HEK293 (cell line): ENCODE results near the gene EIF2S3.

ENCODE experiments used
- BCL11B ChIP-seq: fragments of 450-650 bp; formaldehyde crosslinking; IDR thresholded peaks from 2 replicates; pipeline ENCODE4 v1.5.1; 2016; ENCODE audit warnings: low read depth, missing biosample characterization, missing genetic modification characterization
- FEZF1 ChIP-seq: fragments of 450-650 bp; formaldehyde crosslinking; IDR thresholded peaks from 2 replicates; pipeline ENCODE4 v1.5.1; 2016; ENCODE audit warnings: missing biosample characterization, missing genetic modification characterization
- KLF10 ChIP-seq: fragments of 450-650 bp; IDR thresholded peaks from 2 replicates; pipeline ENCODE4 v1.5.1; 2018; ENCODE audit warnings: missing biosample characterization, mild to moderate bottlenecking, missing genetic modification characterization
- KLF17 ChIP-seq: fragments of 450-650 bp; formaldehyde crosslinking; IDR thresholded peaks from 2 replicates; pipeline ENCODE4 v1.5.1; 2016; ENCODE audit warnings: missing biosample characterization, missing genetic modification characterization
- PATZ1 ChIP-seq: fragments of 450-650 bp; formaldehyde crosslinking; IDR thresholded peaks from 2 replicates; pipeline ENCODE4 v1.5.1; 2016; ENCODE audit warnings: missing biosample characterization, missing genetic modification characterization
- SP2 ChIP-seq: fragments of 450-650 bp; formaldehyde crosslinking; IDR thresholded peaks from 2 replicates; pipeline ENCODE4 v1.5.1; 2016; ENCODE audit warnings: missing biosample characterization, missing genetic modification characterization
- SP7 ChIP-seq: fragments of 450-650 bp; formaldehyde crosslinking; IDR thresholded peaks from 2 replicates; pipeline ENCODE4 v1.5.1; 2016; ENCODE audit warnings: missing biosample characterization, missing genetic modification characterization
- ZBTB1 ChIP-seq: fragments of 450-650 bp; formaldehyde crosslinking; IDR thresholded peaks from 2 replicates; pipeline ENCODE4 v1.5.1; 2016; ENCODE audit warnings: missing biosample characterization, missing genetic modification characterization
- ZBTB10 ChIP-seq: fragments of 450-650 bp; formaldehyde crosslinking; IDR thresholded peaks from 2 replicates; pipeline ENCODE4 v1.5.1; 2016; ENCODE audit warnings: missing biosample characterization, missing genetic modification characterization
- ZBTB21 ChIP-seq: fragments of 450-650 bp; formaldehyde crosslinking; IDR thresholded peaks from 2 replicates; pipeline ENCODE4 v1.5.1; 2017; ENCODE audit warnings: missing biosample characterization, missing genetic modification characterization
- ZBTB44 ChIP-seq: fragments of 450-650 bp; IDR thresholded peaks from 2 replicates; pipeline ENCODE4 v1.5.1; 2018; ENCODE audit warnings: missing biosample characterization, mild to moderate bottlenecking, missing genetic modification characterization
- ZNF133 ChIP-seq: fragments of 450-650 bp; formaldehyde crosslinking; IDR thresholded peaks from 2 replicates; pipeline ENCODE4 v1.5.1; 2016; ENCODE audit warnings: missing biosample characterization, missing genetic modification characterization
- ZNF157 ChIP-seq: fragments of 450-650 bp; formaldehyde crosslinking; IDR thresholded peaks from 2 replicates; pipeline ENCODE4 v1.5.1; 2016; ENCODE audit warnings: missing biosample characterization, missing genetic modification characterization
- ZNF211 ChIP-seq: fragments of 450-650 bp; formaldehyde crosslinking; IDR thresholded peaks from 2 replicates; pipeline ENCODE4 v1.5.1; 2016; ENCODE audit warnings: low read depth, missing biosample characterization, missing genetic modification characterization
- ZNF335 ChIP-seq: fragments of 450-650 bp; formaldehyde crosslinking; conservative IDR thresholded peaks from 2 replicates; pipeline ENCODE4 v1.5.1; 2016; ENCODE audit warnings: missing biosample characterization, missing genetic modification characterization
- ZNF398 ChIP-seq: fragments of 450-650 bp; formaldehyde crosslinking; IDR thresholded peaks from 2 replicates; pipeline ENCODE4 v1.5.1; 2017; ENCODE audit warnings: missing biosample characterization, missing genetic modification characterization
- ZNF629 ChIP-seq: fragments of 450-650 bp; formaldehyde crosslinking; IDR thresholded peaks from 2 replicates; pipeline ENCODE4 v1.5.1; 2017; ENCODE audit warnings: missing biosample characterization, missing genetic modification characterization
- ZNF692 ChIP-seq: fragments of 450-650 bp; formaldehyde crosslinking; IDR thresholded peaks from 2 replicates; pipeline ENCODE4 v1.5.1; 2016; ENCODE audit warnings: missing biosample characterization, missing genetic modification characterization
- ZNF776 ChIP-seq: fragments of 450-650 bp; formaldehyde crosslinking; IDR thresholded peaks from 2 replicates; pipeline ENCODE4 v1.5.0; 2017; ENCODE audit warnings: missing biosample characterization, missing genetic modification characterization, borderline replicate concordance
- ZNF777 ChIP-seq: fragments of 450-650 bp; formaldehyde crosslinking; IDR thresholded peaks from 2 replicates; pipeline ENCODE4 v1.5.1; 2017; ENCODE audit warnings: missing biosample characterization, missing genetic modification characterization, borderline replicate concordance
- ZSCAN30 ChIP-seq: fragments of 450-650 bp; IDR thresholded peaks from 2 replicates; pipeline ENCODE4 v1.5.1; 2018; ENCODE audit warnings: missing biosample characterization, mild to moderate bottlenecking, missing genetic modification characterization, moderate library complexity
- ZSCAN4 ChIP-seq: fragments of 450-650 bp; formaldehyde crosslinking; IDR thresholded peaks from 2 replicates; pipeline ENCODE4 v1.5.1; 2017; ENCODE audit warnings: missing biosample characterization, missing genetic modification characterization
- ZSCAN5A ChIP-seq: fragments of 450-650 bp; formaldehyde crosslinking; IDR thresholded peaks from 2 replicates; pipeline ENCODE4 v1.5.1; 2016; ENCODE audit warnings: missing biosample characterization, missing genetic modification characterization

Gene EIF2S3

GRCh38 chrX:24025741-24026403, 28.9 kb upstream of the EIF2S3 start (continued):
- TF ChIP-seq ZBTB44 (tag by site-specific recombination) (peak; percentile 75), ZSCAN4 (tag by site-specific recombination) (0 out of 2 replicates have a peak, but pooled peaks have one; percentile 9), FEZF1 (tag by site-specific recombination) (peak; percentile 13), ZNF157 (no peak), ZNF335 (tag by site-specific recombination) (peak; percentile 85), ZNF777 (tag by site-specific recombination) (peak; percentile 88; the same call in 1 of the 2 replicates), ZNF398 (tag by site-specific recombination) (peak; percentile 92), SP7 (tag by site-specific recombination) (peak; percentile 85), PATZ1 (tag by site-specific recombination) (peak; percentile 72), ZNF211 (tag by site-specific recombination) (no peak), ZNF629 (tag by site-specific recombination) (peak; percentile 97), SP2 (tag by site-specific recombination) (0 out of 2 replicates have a peak, but pooled peaks have one; percentile 0), ZNF776 (tag by site-specific recombination) (no peak), ZSCAN5A (tag by site-specific recombination) (no peak), ZBTB1 (tag by site-specific recombination) (peak; percentile 56; the same call in 1 of the 2 replicates), ZBTB21 (peak; percentile 97), ZNF692 (tag by site-specific recombination) (peak; percentile 68), KLF17 (tag by site-specific recombination) (peak; percentile 62), KLF10 (tag by site-specific recombination) (0 out of 2 replicates have a peak, but pooled peaks have one; percentile 30), ZBTB10 (tag by site-specific recombination) (0 out of 2 replicates have a peak, but pooled peaks have one; percentile 5), BCL11B (peak; percentile 70; the same call in 1 of the 2 replicates), ZNF133 (tag by site-specific recombination) (no peak), ZSCAN30 (peak; percentile 55; the same call in 1 of the 2 replicates)
